ENCODE results near the gene ATCAY.

DNA sequence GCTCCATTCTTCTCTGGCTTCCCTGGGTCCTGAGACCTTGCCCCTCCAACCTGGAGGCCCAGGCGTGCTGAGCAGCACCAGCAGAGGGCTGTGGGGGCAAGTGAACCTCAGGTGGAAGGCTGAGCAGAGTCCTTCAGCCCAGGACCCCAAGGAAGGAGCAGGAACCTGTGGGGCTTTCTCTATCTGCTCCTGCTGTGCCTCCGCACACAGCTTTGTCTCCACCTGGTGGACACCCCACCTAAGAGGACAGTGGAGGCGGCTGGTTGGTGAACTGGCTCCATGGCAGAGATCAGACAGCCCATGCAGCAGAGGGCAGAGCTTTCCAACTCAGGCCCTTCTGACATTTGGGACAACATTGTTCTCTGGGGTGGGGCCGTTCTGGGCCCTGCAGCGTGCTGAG lies 31.4 kb upstream of the ATCAY start:
- TF ChIP-seq, protein P1, sequence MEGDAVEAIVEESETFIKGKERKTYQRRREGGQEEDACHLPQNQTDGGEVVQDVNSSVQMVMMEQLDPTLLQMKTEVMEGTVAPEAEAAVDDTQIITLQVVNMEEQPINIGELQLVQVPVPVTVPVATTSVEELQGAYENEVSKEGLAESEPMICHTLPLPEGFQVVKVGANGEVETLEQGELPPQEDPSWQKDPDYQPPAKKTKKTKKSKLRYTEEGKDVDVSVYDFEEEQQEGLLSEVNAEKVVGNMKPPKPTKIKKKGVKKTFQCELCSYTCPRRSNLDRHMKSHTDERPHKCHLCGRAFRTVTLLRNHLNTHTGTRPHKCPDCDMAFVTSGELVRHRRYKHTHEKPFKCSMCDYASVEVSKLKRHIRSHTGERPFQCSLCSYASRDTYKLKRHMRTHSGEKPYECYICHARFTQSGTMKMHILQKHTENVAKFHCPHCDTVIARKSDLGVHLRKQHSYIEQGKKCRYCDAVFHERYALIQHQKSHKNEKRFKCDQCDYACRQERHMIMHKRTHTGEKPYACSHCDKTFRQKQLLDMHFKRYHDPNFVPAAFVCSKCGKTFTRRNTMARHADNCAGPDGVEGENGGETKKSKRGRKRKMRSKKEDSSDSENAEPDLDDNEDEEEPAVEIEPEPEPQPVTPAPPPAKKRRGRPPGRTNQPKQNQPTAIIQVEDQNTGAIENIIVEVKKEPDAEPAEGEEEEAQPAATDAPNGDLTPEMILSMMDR (IDR thresholded peaks at IDR 0.05 in 4 of 5, conservative IDR thresholded peaks at IDR 0.05 in 1 of 5) = no peak
- no peak for TF ChIP-seq POLR2A (IDR thresholded peaks at IDR 0.05)

Measured in gastrocnemius medialis (tissue), 4 donors.